SH-SY5Y (cell line): ENCODE results near the gene TGM1.

Experiments
- GATA2 ChIP-seq: IDR thresholded peaks from 2 replicates; pipeline ENCODE4 v1.6.1; 2011; ENCODE audit warnings: mild to moderate bottlenecking, low read depth, low read length
- GATA3 ChIP-seq: IDR thresholded peaks from 2 replicates; pipeline ENCODE4 v1.6.1; 2011; ENCODE audit warnings: low read depth, mild to moderate bottlenecking, low read length, moderate library complexity

The TGM1 gene

GRCh38 chr14:24283796-24284460 is 21.0 kb upstream of the TGM1 start:
- no peak for TF ChIP-seq GATA2
- no peak for TF ChIP-seq GATA3

DNA sequence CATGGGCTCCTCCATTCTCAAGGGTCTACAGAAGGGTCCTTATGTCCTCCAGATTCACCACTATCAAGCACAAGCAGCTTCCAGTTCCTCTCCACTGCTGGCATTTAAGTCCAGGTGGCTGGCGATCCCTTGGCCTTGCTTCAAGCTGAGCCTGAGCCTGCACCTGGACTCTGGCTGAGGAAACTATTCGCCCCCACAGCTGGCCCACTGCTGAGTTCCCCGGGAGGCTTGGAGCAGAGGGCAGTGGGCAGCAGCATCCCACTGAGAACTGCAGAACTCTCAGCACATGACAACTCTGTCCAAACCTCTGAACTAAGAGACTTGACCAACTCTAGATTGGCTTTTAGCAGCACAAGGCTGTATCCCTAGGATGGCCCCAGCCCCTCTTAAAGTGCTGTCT is 19.8 kb upstream of the TGM1 start:
- no peak for TF ChIP-seq GATA2
- no peak for TF ChIP-seq GATA3

- no peak for TF ChIP-seq GATA2
- no peak for TF ChIP-seq GATA3
These were observed 18.7 kb upstream of the TGM1 start for GRCh38 chr14:24281636-24282035.

DNA sequence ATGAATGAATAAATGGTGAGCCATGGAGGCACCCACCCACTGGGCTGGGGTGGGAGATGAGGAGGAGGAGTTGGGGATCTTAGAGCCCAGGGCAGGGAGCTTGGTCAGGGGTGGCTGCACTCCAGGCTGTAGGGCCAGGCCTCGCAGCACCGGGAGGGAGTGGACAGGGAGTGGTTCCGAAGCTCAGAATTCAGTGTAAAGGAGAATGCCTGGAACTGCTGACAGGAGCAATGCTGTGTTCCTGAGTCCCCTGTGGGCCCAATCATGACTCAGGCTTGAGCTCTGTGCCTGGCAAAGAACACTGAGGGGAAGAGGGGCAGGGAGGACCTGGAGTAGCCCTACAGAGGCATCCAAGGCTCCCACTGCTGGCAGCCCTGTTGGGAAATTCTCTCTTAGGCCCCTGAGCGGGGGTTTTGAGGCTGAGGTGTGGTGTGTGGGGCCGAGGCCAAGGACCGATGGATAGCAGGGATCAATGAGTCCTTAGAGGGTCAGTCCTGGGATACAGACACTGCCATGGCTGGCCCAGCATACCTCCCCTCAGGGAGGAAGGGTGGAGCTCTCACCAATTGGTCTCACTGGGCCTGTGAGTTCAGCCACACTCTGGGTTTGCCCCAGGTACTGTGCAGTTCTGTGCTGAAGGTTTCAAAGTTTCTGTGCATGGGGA is 18.0 kb upstream of the TGM1 start:
- TF ChIP-seq GATA2, result no peak
- TF ChIP-seq GATA3, result no peak

DNA sequence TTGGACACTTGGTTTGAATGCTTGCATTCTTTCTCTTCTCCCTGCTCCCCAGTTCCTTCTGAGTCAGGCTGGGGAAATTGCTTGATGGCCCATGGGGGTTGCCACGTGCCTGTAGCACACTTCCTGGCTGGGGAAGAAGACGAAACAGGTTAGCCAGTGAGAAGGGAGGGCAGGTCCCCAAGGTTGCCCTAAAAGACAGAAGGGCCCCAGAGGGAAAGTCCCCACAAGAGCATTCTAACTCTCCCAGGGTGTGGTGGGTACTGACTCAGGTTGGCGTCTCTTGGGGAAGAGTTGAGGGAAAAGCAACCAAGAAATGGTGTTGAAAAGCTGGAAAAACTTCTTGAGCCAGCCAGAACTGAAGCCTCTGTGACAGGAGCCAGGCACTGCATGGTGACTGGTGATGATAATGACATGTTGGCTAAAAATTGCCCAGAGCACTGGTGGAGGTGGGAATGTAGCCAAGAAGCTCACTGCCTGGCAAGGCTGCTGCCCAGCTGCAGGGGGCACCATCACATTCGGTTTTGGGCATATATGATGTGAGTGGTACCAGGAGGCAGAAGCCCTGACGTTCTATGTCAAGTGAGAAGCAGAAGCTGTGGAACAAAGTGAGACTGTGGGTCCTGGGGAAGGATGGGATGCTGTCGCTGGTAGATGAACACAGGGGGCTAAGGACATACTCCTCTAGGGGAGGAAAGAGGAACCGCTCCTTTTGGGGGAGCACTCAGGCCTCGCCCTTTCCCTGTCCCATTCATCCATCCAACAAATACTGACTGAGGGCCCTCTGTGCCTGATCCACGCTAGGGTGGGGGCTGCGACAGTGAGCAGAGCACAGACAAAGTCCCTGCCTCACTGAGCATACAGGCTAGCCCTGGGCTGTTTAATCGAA is 16.6 kb upstream of the TGM1 start:
- TF ChIP-seq GATA2 (no peak), GATA3 (no peak)

GRCh38 chr14:24278424-24278823 is 15.4 kb upstream of the TGM1 start:
- TF ChIP-seq GATA3, result no peak
- TF ChIP-seq GATA2, result no peak

- TF ChIP-seq GATA3 (no peak), GATA2 (no peak)
These were observed 14.8 kb upstream of the TGM1 start for GRCh38 chr14:24277606-24278321.

GRCh38 chr14:24277071-24277470 is 14.1 kb upstream of the TGM1 start:
- no peak for TF ChIP-seq GATA3
- no peak for TF ChIP-seq GATA2

DNA sequence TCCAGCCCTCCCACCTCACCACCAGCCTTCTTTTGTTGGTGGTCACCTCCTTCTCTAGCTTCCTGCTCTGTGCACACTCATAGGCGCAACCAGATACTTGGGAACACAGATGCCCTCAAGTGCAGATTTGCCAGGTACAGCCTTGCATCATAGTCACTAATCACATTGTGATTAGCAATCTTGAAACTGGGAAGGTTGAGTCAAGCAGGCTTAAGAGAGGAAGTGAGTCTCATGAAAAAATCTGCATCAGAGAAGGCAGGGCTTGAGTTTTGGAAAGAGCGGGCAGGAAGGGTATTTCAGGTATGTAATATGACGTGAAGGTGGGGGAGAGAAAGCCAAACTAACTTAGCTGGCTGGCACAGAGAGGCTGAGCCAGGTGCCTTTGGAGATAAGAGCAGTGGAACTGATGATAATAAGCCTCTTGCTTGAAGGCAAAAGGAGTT is 11.1 kb upstream of the TGM1 start:
- TF ChIP-seq GATA2, result no peak
- TF ChIP-seq GATA3, result no peak

GRCh38 chr14:24273422-24273998 is 10.5 kb upstream of the TGM1 start:
- no peak for TF ChIP-seq GATA2

GRCh38 chr14:24272467-24272866 is 9.5 kb upstream of the TGM1 start:
- TF ChIP-seq GATA2 (no peak), GATA3 (no peak)

- TF ChIP-seq GATA3 (no peak), GATA2 (no peak)
These were observed 8.9 kb upstream of the TGM1 start for GRCh38 chr14:24271834-24272263.

- TF ChIP-seq GATA2, result no peak
- no peak for TF ChIP-seq GATA3
These were observed 8.3 kb upstream of the TGM1 start, which contains the start of gene RABGGTA for GRCh38 chr14:24271134-24271833. Gene RABGGTA, minus strand, starts transcription at chr14:24271597. Its CDS starts 482 bp downstream, at chr14:24271115.
